CD4-positive, alpha-beta memory T cell (primary cell): Measurements from ENCODE around the gene FAM120AOS. TPM values are rescaled to one million over a fixed set of nuclear protein-coding genes. Genes with fewer than 3 reads are reported as not detected.

Experiments
- CTCF ChIA-PET: fragments of 350-600 bp; sonication (Branson Sonifier 250); formaldehyde crosslinking; loops from one replicate; lab custom pipeline; 2021; ENCODE audit warnings: inconsistent platforms; ENCODE audit not compliant: partially characterized antibody; lab: Charles Lee
- POLR2A ChIA-PET: fragments of 350-600 bp; sonication (Branson Sonifier 250); formaldehyde crosslinking; loops from one replicate; lab custom pipeline; 2021; ENCODE audit not compliant: partially characterized antibody; lab: Charles Lee
- DNase-seq, 5 donors: peaks; one replicate each; pipeline versions ENCODE4 v3.0.0 to v3.0.0-alpha.2; 2020 to 2022; ENCODE audit warnings: mixed read lengths in 1 of 5
- H3K27ac ChIP-seq: one replicate; pipeline ENCODE4 v1.7.0; 2013; ENCODE audit warnings: low read depth, low read length
- H3K27me3 ChIP-seq: 2 replicates; pipeline ENCODE4 v1.7.0; 2013; ENCODE audit warnings: mild to moderate bottlenecking, low read length, moderate library complexity; ENCODE audit not compliant: insufficient read depth
- H3K36me3 ChIP-seq: 2 replicates; pipeline ENCODE4 v1.7.0; 2013; ENCODE audit warnings: mild to moderate bottlenecking, low read length, moderate library complexity; ENCODE audit not compliant: insufficient read depth
- H3K4me1 ChIP-seq: 2 replicates; pipeline ENCODE4 v1.7.0; 2013; ENCODE audit warnings: mild to moderate bottlenecking, low read length, moderate library complexity; ENCODE audit not compliant: insufficient read depth
- H3K4me3 ChIP-seq, 2 donors: one replicate each; pipeline ENCODE4 v1.7.0; 2013; ENCODE audit warnings: low read length in 2 of 2, mild to moderate bottlenecking in 1 of 2
- H3K9me3 ChIP-seq, 2 donors: one replicate each; pipeline ENCODE4 v1.7.0; 2013; ENCODE audit warnings: low read length in 2 of 2, control low read depth in 1 of 2; ENCODE audit not compliant: control insufficient read depth in 1 of 2
- H3K27ac Mint-ChIP-seq, 7 donors: one replicate each; pipeline ENCODE4 v1.8.0; 2020 to 2021; ENCODE audit warnings: mixed read lengths in 7 of 7, mild to moderate bottlenecking in 6 of 7, inconsistent platforms in 3 of 7, moderate library complexity in 3 of 7
- H3K27me3 Mint-ChIP-seq, 2 donors: one replicate each; pipeline ENCODE4 v1.8.0; 2020 to 2021; ENCODE audit warnings: mixed read lengths in 2 of 2
- H3K36me3 Mint-ChIP-seq, 2 donors: one replicate each; pipeline ENCODE4 v1.8.0; 2020 to 2021; ENCODE audit warnings: mixed read lengths in 2 of 2, inconsistent platforms in 1 of 2, mild to moderate bottlenecking in 1 of 2
- H3K4me1 Mint-ChIP-seq, 4 donors: one replicate each; pipeline ENCODE4 v1.8.0; 2020 to 2021; ENCODE audit warnings: mixed read lengths in 4 of 4, mild to moderate bottlenecking in 1 of 4
- H3K4me3 Mint-ChIP-seq, 8 donors: one replicate each; pipeline ENCODE4 v1.8.0; 2020 to 2021; ENCODE audit warnings: mixed read lengths in 8 of 8, mild to moderate bottlenecking in 7 of 8, moderate library complexity in 6 of 8, inconsistent platforms in 3 of 8
- H3K9me3 Mint-ChIP-seq, 8 donors: one replicate each; pipeline ENCODE4 v1.8.0; 2020 to 2021; ENCODE audit warnings: mixed read lengths in 8 of 8, mild to moderate bottlenecking in 5 of 8, inconsistent platforms in 3 of 8, moderate library complexity in 1 of 8
- intact Hi-C: fragments of 100-400 bp; cut with micrococcal nuclease; formaldehyde crosslinking; loops from one replicate; pipeline ENCODE4 v1.15.1; 2023
- polyA plus RNA-seq, 2 donors: library from polyadenylated mRNA; unstranded; fragments of 300-500 nt; fragmentation: Illumina TruSeq; gene quantifications; one replicate each; pipeline ENCODE4 v1.2.3, GENCODE V29; 2021
- total RNA-seq, 2 experiments: library from RNA; stranded (reverse); gene quantifications; one replicate each; pipeline ENCODE4 v1.2.3, GENCODE V29; 2021

FAM120AOS gene
- total and polyA plus RNA-seq, 4 experiments from 2014 or later: 49.7 to 64.6 (median 54.1) TPM

DNA sequence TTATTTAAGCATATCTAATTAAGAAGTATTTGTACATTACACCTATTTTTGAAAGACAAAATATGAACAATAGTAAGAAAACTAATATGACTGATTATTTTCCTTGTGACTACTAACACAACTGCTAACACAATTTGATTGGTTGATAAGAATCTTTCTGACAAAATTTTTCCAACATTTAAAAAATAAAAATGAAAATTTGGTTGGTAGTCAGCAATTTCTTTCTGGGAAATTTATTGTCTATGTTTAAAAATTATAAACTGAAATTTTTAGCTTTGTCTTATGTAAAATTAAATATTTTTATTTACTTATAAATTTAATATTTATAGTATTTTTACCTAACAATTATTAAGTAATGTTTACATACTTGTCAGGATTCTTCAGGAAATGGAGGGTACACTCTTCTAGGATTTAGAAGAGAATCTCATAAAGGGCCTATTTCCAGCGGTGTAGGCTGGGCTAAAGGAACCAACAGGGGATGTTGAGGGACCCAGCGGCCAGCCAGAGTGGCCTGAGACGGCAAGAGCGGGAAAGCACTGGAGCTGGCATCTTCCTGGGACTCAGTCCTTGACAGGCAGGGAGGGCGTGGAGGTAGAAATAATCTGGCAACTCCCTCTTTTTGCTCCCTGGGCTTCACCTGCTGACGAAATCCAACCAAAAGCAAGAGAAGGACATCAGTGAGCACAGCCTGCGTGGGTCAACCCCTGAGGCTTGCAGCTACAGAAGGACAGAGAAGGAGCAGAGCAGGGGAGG, 16.6 kb downstream of the FAM120AOS start:
- CTCF ChIA-PET: no interaction called here
- POLR2A ChIA-PET: no interaction called here
- Mint-ChIP-seq H3K27ac (no peak overlapping the region), H3K4me1 (peaks cover 0 to 4% (median 0%) of the 10 kb centered on the region in 4 donors), H3K4me3 (no peak overlapping the region), H3K27me3 (no peaks in the 10 kb centered on the region), H3K9me3 (peaks cover 0 to 2% (median 0%) of the 10 kb centered on the region in 8 donors), H3K36me3 (peaks cover 1 to 14% of the 10 kb centered on the region in 2 donors)
- Histone ChIP-seq H3K9me3 (no peaks in the 10 kb centered on the region), H3K4me3 (no peak overlapping the region), H3K4me1 (no peaks in the 10 kb centered on the region), H3K36me3 (no peaks in the 10 kb centered on the region), H3K27me3 (no peaks in the 10 kb centered on the region), H3K27ac (no peak overlapping the region)
- DNase-seq: no peak
- intact Hi-C loops: no loop called here

DNA sequence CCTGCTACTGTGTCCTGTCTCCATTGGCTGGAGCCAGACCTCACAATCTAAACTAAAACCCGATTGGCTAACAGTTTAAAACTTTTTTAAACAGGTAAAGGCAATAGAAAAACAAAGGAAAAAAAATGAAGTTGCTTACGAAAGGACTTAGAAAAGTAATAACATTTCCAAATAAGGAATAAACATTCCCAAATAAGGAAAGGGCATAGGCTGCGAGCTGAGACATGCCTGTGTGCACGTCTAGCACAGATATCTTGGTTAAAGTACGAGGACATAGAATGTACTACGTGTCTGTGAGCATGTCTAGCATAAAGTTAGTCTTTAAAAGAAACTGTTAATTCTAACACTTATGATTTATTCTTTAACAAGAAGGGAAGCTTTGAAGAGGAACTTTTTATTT, 17.2 kb downstream of the FAM120AOS start:
- Mint-ChIP-seq H3K9me3 (peaks cover 0 to 2% (median 0%) of the 10 kb centered on the region in 8 donors), H3K4me1 (peaks cover 0 to 4% (median 0%) of the 10 kb centered on the region in 4 donors), H3K36me3 (peaks cover 1 to 14% of the 10 kb centered on the region in 2 donors), H3K4me3 (no peak overlapping the region), H3K27me3 (peaks cover 0 to 3% of the 10 kb centered on the region in 2 donors), H3K27ac (no peak overlapping the region)
- Histone ChIP-seq H3K4me3 (no peak overlapping the region), H3K36me3 (no peaks in the 10 kb centered on the region), H3K4me1 (no peaks in the 10 kb centered on the region), H3K27ac (no peak overlapping the region), H3K27me3 (no peaks in the 10 kb centered on the region), H3K9me3 (no peaks in the 10 kb centered on the region)
- intact Hi-C loops: no loop called here
- CTCF ChIA-PET: no interaction called here
- no peak for DNase-seq
- POLR2A ChIA-PET: no interaction called here

DNA sequence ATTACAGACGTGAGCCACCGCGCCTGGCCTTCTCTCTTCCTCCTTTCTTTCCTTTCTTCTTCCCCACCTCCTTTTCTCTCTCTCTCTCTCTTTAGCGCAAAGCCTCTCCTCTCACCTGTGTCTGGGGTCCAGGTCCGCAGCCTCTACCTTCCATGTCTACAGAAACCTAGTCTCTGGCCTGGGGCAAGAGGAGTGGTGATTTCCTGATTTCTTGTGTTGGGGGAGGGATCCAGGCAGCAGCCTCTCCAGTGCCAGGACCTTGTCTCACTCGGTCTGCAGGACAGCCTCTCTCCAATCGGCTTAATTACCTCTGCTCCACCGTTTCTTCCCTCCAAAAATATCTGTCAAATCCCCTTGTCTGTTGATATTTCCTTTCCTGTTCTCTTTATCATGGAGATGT, 18.0 kb downstream of the FAM120AOS start:
- Histone ChIP-seq H3K27ac (no peak overlapping the region), H3K27me3 (no peaks in the 10 kb centered on the region), H3K4me3 (no peak overlapping the region), H3K4me1 (no peaks in the 10 kb centered on the region), H3K9me3 (no peaks in the 10 kb centered on the region), H3K36me3 (no peaks in the 10 kb centered on the region)
- ChIA-PET CTCF (no interaction called here), POLR2A (no interaction called here)
- Mint-ChIP-seq H3K27me3 (peaks cover 0 to 3% of the 10 kb centered on the region in 2 donors), H3K4me1 (peaks cover 0 to 4% (median 0%) of the 10 kb centered on the region in 4 donors), H3K9me3 (peaks cover 0 to 2% (median 0%) of the 10 kb centered on the region in 8 donors), H3K4me3 (no peak overlapping the region), H3K27ac (peak overlapping the region in 1 of 7 donors; percentile 66), H3K36me3 (peaks cover 1 to 14% of the 10 kb centered on the region in 2 donors)
- intact Hi-C loops: no loop called here
- DNase-seq: no peak

DNA sequence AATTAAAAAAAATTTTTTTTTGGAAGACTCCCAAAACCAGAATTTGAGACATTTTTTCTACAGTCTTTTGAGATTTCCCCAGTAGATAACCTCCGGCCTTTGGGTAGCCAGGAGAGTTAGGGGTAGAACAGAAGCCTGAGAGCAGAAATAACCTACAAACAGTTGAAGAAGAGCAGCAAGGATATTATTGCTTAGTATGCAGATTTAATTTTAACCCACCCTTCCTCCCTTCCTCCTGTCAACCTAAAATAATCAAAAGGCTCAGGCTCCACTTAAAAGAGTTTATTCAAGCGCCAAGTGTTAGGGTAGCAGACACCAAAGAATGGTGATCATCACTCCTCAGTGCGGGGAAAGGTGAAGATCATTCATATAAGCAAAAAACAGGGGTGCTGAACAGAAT, 19.3 kb downstream of the FAM120AOS start:
- intact Hi-C loops: no loop called here
- H3K4me1 Mint-ChIP-seq: peaks cover 0 to 4% (median 0%) of the 10 kb centered on the region in 4 donors
- no peak overlapping the region for H3K27ac ChIP-seq
- no peaks in the 10 kb centered on the region for H3K36me3 ChIP-seq
- peaks cover 3 to 6% of the 10 kb centered on the region in 2 donors for H3K27me3 Mint-ChIP-seq
- H3K9me3 ChIP-seq: no peaks in the 10 kb centered on the region
- ChIA-PET CTCF (no interaction called here), POLR2A (no interaction called here)
- H3K27me3 ChIP-seq: no peaks in the 10 kb centered on the region
- no peaks in the 10 kb centered on the region for H3K4me1 ChIP-seq
- no peak overlapping the region for H3K4me3 Mint-ChIP-seq
- no peak overlapping the region for H3K27ac Mint-ChIP-seq
- H3K9me3 Mint-ChIP-seq: peaks cover 0 to 2% (median 0%) of the 10 kb centered on the region in 8 donors
- DNase-seq: no peak
- H3K36me3 Mint-ChIP-seq: peaks cover 1 to 14% of the 10 kb centered on the region in 2 donors
- no peak overlapping the region for H3K4me3 ChIP-seq

DNA sequence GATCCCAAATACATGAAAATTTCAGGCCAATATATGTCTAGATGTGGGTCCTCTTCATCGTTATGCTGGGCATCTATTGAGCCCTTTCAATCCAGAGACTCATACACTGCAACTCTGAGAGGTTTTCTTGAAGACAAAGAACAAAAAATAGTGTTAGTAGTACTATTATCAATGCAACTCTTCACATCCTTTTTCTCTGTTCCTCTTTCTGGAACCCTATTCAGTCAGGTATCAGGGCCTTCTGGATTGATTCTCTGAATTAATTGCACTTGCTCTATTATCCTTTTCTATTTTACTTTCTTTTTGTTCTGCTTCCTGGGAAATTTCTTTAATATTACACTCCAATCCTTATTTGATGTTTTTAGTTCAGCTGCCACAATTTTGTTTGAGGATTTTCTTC, 20.4 kb downstream of the FAM120AOS start:
- CTCF ChIA-PET: no interaction called here
- H3K27me3 Mint-ChIP-seq: peaks cover 3 to 7% of the 10 kb centered on the region in 2 donors
- peaks cover 0 to 2% (median 0%) of the 10 kb centered on the region in 8 donors for H3K9me3 Mint-ChIP-seq
- intact Hi-C loops: no loop called here
- no peak overlapping the region for H3K27ac ChIP-seq
- H3K36me3 ChIP-seq: no peaks in the 10 kb centered on the region
- no peak for DNase-seq
- no peak overlapping the region for H3K27ac Mint-ChIP-seq
- H3K4me1 ChIP-seq: no peaks in the 10 kb centered on the region
- no peaks in the 10 kb centered on the region for H3K27me3 ChIP-seq
- H3K4me3 Mint-ChIP-seq: no peak overlapping the region
- peaks cover 0 to 4% (median 0%) of the 10 kb centered on the region in 4 donors for H3K4me1 Mint-ChIP-seq
- POLR2A ChIA-PET: interaction anchor here (1.0 kb wide), 1 partner anchor 9 kb away, joined by 3 read pairs; no protein-coding TSS in a partner anchor
- no peak overlapping the region for H3K4me3 ChIP-seq
- peaks cover 1 to 12% of the 10 kb centered on the region in 2 donors for H3K36me3 Mint-ChIP-seq
- no peaks in the 10 kb centered on the region for H3K9me3 ChIP-seq

DNA sequence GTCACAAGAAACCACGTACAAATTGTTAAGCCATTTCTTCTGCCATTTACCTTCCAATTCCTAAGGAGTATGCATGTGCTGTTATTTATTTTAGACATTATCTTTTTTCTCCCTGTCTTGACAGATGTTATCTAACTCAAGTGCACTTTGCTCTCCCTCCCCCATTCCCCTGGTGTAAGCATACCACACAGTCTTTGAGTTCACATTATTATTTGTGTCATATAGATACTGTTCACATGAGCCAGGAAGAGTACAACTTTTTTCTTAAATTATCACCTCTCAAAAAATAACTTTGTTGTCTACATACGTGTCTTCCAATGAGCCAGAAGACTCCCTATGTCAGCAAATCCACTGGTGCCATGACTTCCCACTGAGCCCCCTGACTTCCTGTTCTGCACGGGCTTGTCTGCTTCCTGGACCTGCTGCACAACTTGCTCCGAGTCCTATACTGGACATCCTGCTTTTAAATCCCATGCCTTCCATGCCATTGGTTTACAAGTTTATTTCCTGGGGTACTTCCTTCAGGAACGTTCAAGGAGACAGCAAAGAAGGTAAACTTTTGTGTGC, 21.8 kb downstream of the FAM120AOS start:
- no peaks in the 10 kb centered on the region for H3K36me3 ChIP-seq
- ChIA-PET CTCF (no interaction called here), POLR2A (interaction anchor here (1.0 kb wide), 1 partner anchor 10 kb away, joined by 3 read pairs; no protein-coding TSS in a partner anchor)
- intact Hi-C loops: no loop called here
- H3K27ac ChIP-seq: no peak overlapping the region
- no peaks in the 10 kb centered on the region for H3K27me3 ChIP-seq
- Mint-ChIP-seq H3K27me3 (peaks cover 3 to 10% of the 10 kb centered on the region in 2 donors), H3K36me3 (peaks cover 1 to 5% of the 10 kb centered on the region in 2 donors), H3K9me3 (peaks cover 0 to 4% (median 0%) of the 10 kb centered on the region in 8 donors), H3K4me3 (no peak overlapping the region), H3K27ac (peak overlapping the region in 1 of 7 donors; percentile 13), H3K4me1 (peaks cover 0 to 4% (median 0%) of the 10 kb centered on the region in 4 donors)
- no peak overlapping the region for H3K4me3 ChIP-seq
- H3K4me1 ChIP-seq: no peaks in the 10 kb centered on the region
- H3K9me3 ChIP-seq: no peaks in the 10 kb centered on the region
- no peak for DNase-seq

DNA sequence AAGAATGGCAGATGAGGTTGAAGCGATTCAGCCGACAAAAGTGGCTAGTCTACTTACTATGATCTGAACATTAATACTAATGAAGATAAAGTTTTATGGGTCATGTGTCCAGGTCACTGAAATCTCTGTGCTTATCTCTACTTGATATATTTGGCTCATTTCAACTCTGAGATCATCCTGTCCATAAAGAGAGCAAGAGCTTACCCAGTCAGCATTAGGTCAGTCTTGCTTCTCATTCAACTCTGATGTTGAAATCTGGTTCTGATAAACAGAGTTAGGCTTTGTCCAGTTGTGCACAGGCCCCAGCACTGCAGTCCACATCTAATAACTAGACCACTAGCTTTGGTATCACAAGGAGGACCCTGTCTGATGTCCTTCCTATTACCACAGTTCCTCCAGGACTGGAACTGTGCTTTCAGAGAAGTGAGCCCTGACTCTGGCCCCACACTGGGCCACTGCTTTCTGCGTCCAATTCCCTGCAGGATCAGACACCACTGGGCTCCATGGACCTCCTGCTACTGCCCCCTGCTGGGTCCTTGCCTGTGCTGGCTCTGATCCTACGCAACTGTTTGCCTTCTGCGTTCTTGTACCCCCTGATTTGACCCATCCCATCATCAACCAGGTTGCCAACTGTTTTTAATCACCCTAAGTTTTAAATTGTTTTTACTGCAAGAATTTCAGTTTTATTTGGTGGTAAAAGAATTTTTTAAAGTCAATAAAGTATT, 25.6 kb downstream of the FAM120AOS start:
- no peaks in the 10 kb centered on the region for H3K36me3 ChIP-seq
- Mint-ChIP-seq H3K4me1 (no peaks in the 10 kb centered on the region), H3K36me3 (no peaks in the 10 kb centered on the region), H3K9me3 (peaks cover 0 to 4% (median 0%) of the 10 kb centered on the region in 8 donors), H3K27me3 (peaks cover 6 to 18% of the 10 kb centered on the region in 2 donors), H3K4me3 (no peak overlapping the region), H3K27ac (no peak overlapping the region)
- DNase-seq: no peak
- ChIA-PET CTCF (no interaction called here), POLR2A (no interaction called here)
- no peak overlapping the region for H3K27ac ChIP-seq
- H3K9me3 ChIP-seq: no peaks in the 10 kb centered on the region
- no peaks in the 10 kb centered on the region for H3K27me3 ChIP-seq
- no peak overlapping the region for H3K4me3 ChIP-seq
- intact Hi-C loops: no loop called here
- H3K4me1 ChIP-seq: no peaks in the 10 kb centered on the region
